ENCODE results near the gene SLC35D2.
"Not testable (repeated sequence)": the region's sequence is repeated elsewhere in the genome, so short reads cannot be mapped to it uniquely, and the experiment has no call there.

Gene SLC35D2

GRCh38 chr9:96379461-96379860, 4.0 kb downstream of the SLC35D2 start:
- Histone ChIP-seq H2AFZ (no peak overlapping the region), H3K9me3 (ENCODE audit: control insufficient read depth, low read length) (no peaks in the 10 kb centered on the region), H3K4me1 (peaks cover 3% of the 10 kb centered on the region), H3K36me3 (ENCODE audit: control insufficient read depth, insufficient read depth, low read length) (no peaks in the 10 kb centered on the region), H3K27ac (no peak overlapping the region), H3K4me2 (ENCODE audit: low read length) (no peak overlapping the region), H3K4me3 (ENCODE audit: low read depth, low read length) (no peak overlapping the region), H3K9ac (no peak overlapping the region), H3K79me2 (no peaks in the 10 kb centered on the region), H3K27me3 (ENCODE audit: control insufficient read depth, insufficient read depth, low read length) (no peaks in the 10 kb centered on the region)
- TF ChIP-seq CTCF (IDR thresholded peaks at IDR 0.05) = no peak

GRCh38 chr9:96378187-96378586, 5.3 kb downstream of the SLC35D2 start:
- H3K9me3 ChIP-seq (ENCODE audit: control insufficient read depth, low read length) = no peaks in the 10 kb centered on the region
- no peaks in the 10 kb centered on the region for H3K27me3 ChIP-seq (ENCODE audit: control insufficient read depth, insufficient read depth, low read length)
- no peak overlapping the region for H3K4me2 ChIP-seq (ENCODE audit: low read length)
- H3K79me2 ChIP-seq = peaks cover 2% of the 10 kb centered on the region
- H3K36me3 ChIP-seq (ENCODE audit: control insufficient read depth, insufficient read depth, low read length) = no peaks in the 10 kb centered on the region
- no peak overlapping the region for H3K9ac ChIP-seq
- no peak overlapping the region for H3K4me3 ChIP-seq (ENCODE audit: low read depth, low read length)
- H3K4me1 ChIP-seq = no peaks in the 10 kb centered on the region
- no peak overlapping the region for H2AFZ ChIP-seq
- TF ChIP-seq CTCF (IDR thresholded peaks at IDR 0.05) = no peak
- no peak overlapping the region for H3K27ac ChIP-seq

GRCh38 chr9:96376891-96377874, 6.3 kb downstream of the SLC35D2 start:
- Histone ChIP-seq H3K4me1 (no peaks in the 10 kb centered on the region), H3K27ac (no peak overlapping the region), H3K9ac (no peak overlapping the region)

GRCh38 chr9:96375507-96375906, 8.0 kb downstream of the SLC35D2 start:
- H3K79me2 ChIP-seq; H3K9ac ChIP-seq; H3K4me3 ChIP-seq (ENCODE audit: low read depth, low read length); H3K27me3 ChIP-seq (ENCODE audit: control insufficient read depth, insufficient read depth, low read length); H2AFZ ChIP-seq; H3K36me3 ChIP-seq (ENCODE audit: control insufficient read depth, insufficient read depth, low read length); H3K4me2 ChIP-seq (ENCODE audit: low read length); H3K4me1 ChIP-seq; H3K27ac ChIP-seq; H3K9me3 ChIP-seq (ENCODE audit: control insufficient read depth, low read length): not testable (repeated sequence)

More at GRCh38 chr9:96376891-96377874, 6.3 kb downstream of the SLC35D2 start:
- no peak for TF ChIP-seq CTCF (IDR thresholded peaks at IDR 0.05)
- no peaks in the 10 kb centered on the region for H3K36me3 ChIP-seq (ENCODE audit: control insufficient read depth, insufficient read depth, low read length)
- H3K4me3 ChIP-seq (ENCODE audit: low read depth, low read length) = no peak overlapping the region
- H2AFZ ChIP-seq = no peak overlapping the region
- H3K4me2 ChIP-seq (ENCODE audit: low read length) = no peak overlapping the region
- H3K27me3 ChIP-seq (ENCODE audit: control insufficient read depth, insufficient read depth, low read length) = no peaks in the 10 kb centered on the region
- H3K79me2 ChIP-seq = peaks cover 4% of the 10 kb centered on the region
- no peaks in the 10 kb centered on the region for H3K9me3 ChIP-seq (ENCODE audit: control insufficient read depth, low read length)

GRCh38 chr9:96367943-96368342, 15.6 kb downstream of the SLC35D2 start:
- Histone ChIP-seq H3K36me3 (ENCODE audit: control insufficient read depth, insufficient read depth, low read length) (no peaks in the 10 kb centered on the region), H2AFZ (no peak overlapping the region), H3K4me2 (ENCODE audit: low read length) (no peak overlapping the region), H3K4me3 (ENCODE audit: low read depth, low read length) (no peak overlapping the region), H3K9ac (no peak overlapping the region), H3K9me3 (ENCODE audit: control insufficient read depth, low read length) (no peaks in the 10 kb centered on the region), H3K4me1 (no peaks in the 10 kb centered on the region), H3K27me3 (ENCODE audit: control insufficient read depth, insufficient read depth, low read length) (no peaks in the 10 kb centered on the region), H3K79me2 (no peaks in the 10 kb centered on the region), H3K27ac (no peak overlapping the region)
- no peak for TF ChIP-seq CTCF (IDR thresholded peaks at IDR 0.05)

Data from parathyroid adenoma (tissue), 2 donors.